Neural cell (in vitro differentiated cells): ENCODE results near the gene RABGAP1L.

Experiments used
- CTCF ChIP-seq: fragments of 450-650 bp; IDR thresholded peaks from 2 replicates; pipeline ENCODE4 v1.5.1; 2014; ENCODE audit warnings: antibody characterized with exemption, mild to moderate bottlenecking, moderate library complexity; ENCODE audit not compliant: poor library complexity, severe bottlenecking
- EP300 ChIP-seq: fragments of 450-650 bp; conservative IDR thresholded peaks from 2 replicates; pipeline ENCODE4 v1.6.1; 2014; ENCODE audit warnings: antibody characterized with exemption, mild to moderate bottlenecking, moderate library complexity; ENCODE audit not compliant: poor library complexity, severe bottlenecking
- EZH2 ChIP-seq: fragments of 200-600, 300-800 bp; shearing (Covaris generic), sonication (generic); IDR thresholded peaks from 2 replicates; pipeline ENCODE4 v1.6.1; 2014; ENCODE audit warnings: antibody characterized with exemption, low read length, borderline replicate concordance, mild to moderate bottlenecking; ENCODE audit not compliant: insufficient read depth, poor library complexity, severe bottlenecking
- MXI1 ChIP-seq: fragments of 450-650 bp; conservative IDR thresholded peaks from 2 replicates; pipeline ENCODE4 v1.6.1; 2014; ENCODE audit warnings: antibody characterized with exemption, mild to moderate bottlenecking; ENCODE audit not compliant: poor library complexity, severe bottlenecking
- POLR2AphosphoS5 ChIP-seq: IDR thresholded peaks from 2 replicates; pipeline ENCODE4 v1.6.1; 2012
- REST ChIP-seq: IDR thresholded peaks from 2 replicates; pipeline ENCODE4 v1.6.1; 2012; ENCODE audit warnings: borderline replicate concordance
- SMC3 ChIP-seq: fragments of 450-650 bp; conservative IDR thresholded peaks from 2 replicates; pipeline ENCODE4 v1.6.1; 2014; ENCODE audit warnings: antibody characterized with exemption, mild to moderate bottlenecking, moderate library complexity; ENCODE audit not compliant: poor library complexity

- TF ChIP-seq CTCF, result no peak
- TF ChIP-seq EP300, result no peak
- TF ChIP-seq MXI1, result no peak
- no peak for TF ChIP-seq SMC3
- TF ChIP-seq REST, result no peak
- no peak for TF ChIP-seq POLR2AphosphoS5
- TF ChIP-seq EZH2, result no peak
Observed at GRCh38 chr1:174710868-174711845, 551.8 kb downstream of the RABGAP1L start.
